Liver (tissue), 9 donors: ENCODE results near the gene TMEM86B. TPM values are rescaled to one million over a fixed set of nuclear protein-coding genes. Genes with fewer than 3 reads are reported as not detected.

Experiments
- DNase-seq: peaks from one replicate; pipeline ENCODE4 v3.0.0-alpha.2; 2017; ENCODE audit warnings: low spot score
- H3K27ac ChIP-seq, 2 donors: one replicate each; pipeline ENCODE4 v1.7.0; 2013; ENCODE audit warnings: inconsistent platforms in 2 of 2, low read length in 2 of 2, control low read depth in 1 of 2, low read depth in 1 of 2, mild to moderate bottlenecking in 1 of 2
- H3K27me3 ChIP-seq, 4 donors: one replicate each; pipeline versions ENCODE4 v1.6.1 to v1.7.0; 2013; ENCODE audit warnings: low read length in 3 of 4, inconsistent platforms in 1 of 4, mild to moderate bottlenecking in 1 of 4, moderate library complexity in 1 of 4; ENCODE audit not compliant: control insufficient read depth in 4 of 4, insufficient read depth in 4 of 4
- H3K36me3 ChIP-seq, 4 donors: one replicate each; pipeline versions ENCODE4 v1.6.1 to v1.7.0; 2013; ENCODE audit warnings: low read length in 3 of 4, mild to moderate bottlenecking in 3 of 4, low read depth in 1 of 4, moderate library complexity in 1 of 4; ENCODE audit not compliant: control insufficient read depth in 4 of 4, insufficient read depth in 3 of 4
- H3K4me1 ChIP-seq, 4 donors: one replicate each; pipeline versions ENCODE4 v1.6.1 to v1.7.0; 2013; ENCODE audit warnings: low read length in 3 of 4, mild to moderate bottlenecking in 3 of 4, moderate library complexity in 1 of 4; ENCODE audit not compliant: control insufficient read depth in 4 of 4, insufficient read depth in 4 of 4
- H3K4me3 ChIP-seq, 3 donors: one replicate each; pipeline versions ENCODE4 v1.6.1 to v1.7.0; 2013; ENCODE audit warnings: low read length in 3 of 3, control low read depth in 1 of 3, low read depth in 1 of 3, mild to moderate bottlenecking in 1 of 3
- H3K9ac ChIP-seq, 2 donors: one replicate each; pipeline ENCODE4 v1.7.0; 2013; ENCODE audit warnings: low read length in 2 of 2, mild to moderate bottlenecking in 2 of 2, moderate library complexity in 2 of 2, control low read depth in 1 of 2, low read depth in 1 of 2
- H3K9me3 ChIP-seq, 4 donors: one replicate each; pipeline versions ENCODE4 v1.6.1 to v1.7.0; 2013; ENCODE audit warnings: low read length in 3 of 4; ENCODE audit not compliant: control insufficient read depth in 4 of 4
- CTCF ChIP-seq: fragments of 150-350 bp; IDR thresholded peaks from 2 replicates; pipeline ENCODE4 v1.5.1; 2017; ENCODE audit warnings: improper control_type of control experiment, low read depth, low read length; ENCODE audit not compliant: missing input control
- EGR1 ChIP-seq, 2 donors: IDR thresholded peaks; 2 replicates each; pipeline ENCODE4 v1.6.1; 2016 to 2018; ENCODE audit warnings: antibody characterized with exemption in 2 of 2, low read depth in 2 of 2
- FOXA1 ChIP-seq: IDR thresholded peaks from 2 replicates; pipeline ENCODE4 v1.6.1; 2016; ENCODE audit warnings: antibody characterized with exemption
- FOXA2 ChIP-seq: IDR thresholded peaks from 2 replicates; pipeline ENCODE4 v1.6.1; 2016; ENCODE audit warnings: antibody characterized with exemption
- GABPA ChIP-seq, 2 donors: IDR thresholded peaks in 1 of 2; conservative IDR thresholded peaks in 1 of 2; 2 replicates each; pipeline ENCODE4 v1.6.1; 2016; ENCODE audit warnings: antibody characterized with exemption in 2 of 2, mild to moderate bottlenecking in 1 of 2, moderate library complexity in 1 of 2
- HNF4A ChIP-seq, 2 donors: conservative IDR thresholded peaks; 2 replicates each; pipeline ENCODE4 v1.6.1; 2016; ENCODE audit warnings: antibody characterized with exemption in 2 of 2, mild to moderate bottlenecking in 2 of 2
- HNF4G ChIP-seq: IDR thresholded peaks from 2 replicates; pipeline ENCODE4 v1.6.1; 2016; ENCODE audit warnings: antibody characterized with exemption
- JUND ChIP-seq, 2 donors: IDR thresholded peaks; 2 replicates each; pipeline ENCODE4 v1.6.1; 2016; ENCODE audit warnings: antibody characterized with exemption in 2 of 2
- NR2F2 ChIP-seq: IDR thresholded peaks from 2 replicates; pipeline ENCODE4 v1.6.1; 2016; ENCODE audit warnings: antibody characterized with exemption
- RAD21 ChIP-seq, 2 donors: IDR thresholded peaks; 2 replicates each; pipeline ENCODE4 v1.6.1; 2016; ENCODE audit warnings: antibody characterized with exemption in 2 of 2, mild to moderate bottlenecking in 2 of 2
- RXRA ChIP-seq, 2 donors: IDR thresholded peaks; 2 replicates each; pipeline ENCODE4 v1.6.1; 2017 to 2018; ENCODE audit warnings: antibody characterized with exemption in 2 of 2, mild to moderate bottlenecking in 1 of 2
- SP1 ChIP-seq: IDR thresholded peaks from 2 replicates; pipeline ENCODE4 v1.6.1; 2018; ENCODE audit warnings: antibody characterized with exemption, mild to moderate bottlenecking
- TAF1 ChIP-seq: conservative IDR thresholded peaks from 2 replicates; pipeline ENCODE4 v1.6.1; 2016; ENCODE audit warnings: antibody characterized with exemption, mild to moderate bottlenecking
- YY1 ChIP-seq: IDR thresholded peaks from 2 replicates; pipeline ENCODE4 v1.6.1; 2016; ENCODE audit warnings: antibody characterized with exemption, mild to moderate bottlenecking
- WGBS: extraction: QIAGEN DNeasy Blood & Tissue Kit; methylation state at CpG from one replicate; pipeline ENCODE4 v1.1.7; 2013; 5-methylcytosine and 5-hydroxymethylcytosine counted together
- polyA plus RNA-seq, 2 donors: library from polyadenylated mRNA; stranded (reverse) in 1 of 2; unstranded in 1 of 2; fragments of 200-250 nt in 1 of 2; fragments of >200 nt in 1 of 2; fragmentation: Nextera tagmentation in 1 of 2; extraction: Ambion mirVana in 1 of 2; gene quantifications; one replicate each; pipeline versions ENCODE4 v1.2.1 to v1.2.3, GENCODE V29; 2013 to 2015
- total RNA-seq, 2 donors: library from RNA; depleted of rRNA; stranded (reverse); fragments of >200 nt; gene quantifications; one replicate each; pipeline ENCODE4 v1.2.3, GENCODE V29; 2014
- TF ChIP-seq, protein P1 (sequence below): IDR thresholded peaks from 2 replicates; pipeline ENCODE4 v1.6.1; 2016; ENCODE audit warnings: antibody characterized with exemption
- TF ChIP-seq, protein P2 (sequence below): IDR thresholded peaks from 2 replicates; pipeline ENCODE4 v1.6.1; 2016; ENCODE audit warnings: antibody characterized with exemption
- TF ChIP-seq, protein P3 (sequence below): IDR thresholded peaks from 2 replicates; pipeline ENCODE4 v1.6.1; 2016; ENCODE audit warnings: antibody characterized with exemption, mild to moderate bottlenecking
- TF ChIP-seq, protein P4 (sequence below): IDR thresholded peaks from 2 replicates; pipeline ENCODE4 v1.6.1; 2016; ENCODE audit warnings: antibody characterized with exemption
- donor health status: healthy.
- donor health status: healthy.
- donor health status: healthy.
- donor health status: healthy.
- donor health status: healthy.

Gene TMEM86B
- total and polyA plus RNA-seq, 4 donors = 4.8 to 20.1 (median 16.6) TPM

- no peaks in the 10 kb centered on the region for H3K9me3 ChIP-seq
- 93% methylated on average over 12 of the region's 12 CpGs for WGBS
- no peak for DNase-seq
These were observed 15.6 kb upstream of the TMEM86B start for GRCh38 chr19:55244004-55244680.

More at GRCh38 chr19:55244004-55244680, 15.6 kb upstream of the TMEM86B start:
- TF ChIP-seq NR2F2 (no peak), JUND (IDR thresholded peaks at IDR 0.05) (no peak), SP1 (no peak), FOXA2 (no peak), TAF1 (no peak), FOXA1 (no peak), HNF4A (conservative IDR thresholded peaks at IDR 0.05) (no peak), YY1 (no peak), CTCF (no peak), HNF4G (no peak), EGR1 (IDR thresholded peaks at IDR 0.05; ENCODE audit: low read depth in 2 of 2) (no peak), GABPA (IDR thresholded peaks at IDR 0.05 in 1 of 2, conservative IDR thresholded peaks at IDR 0.05 in 1 of 2) (no peak), RAD21 (IDR thresholded peaks at IDR 0.05) (no peak), RXRA (IDR thresholded peaks at IDR 0.05) (no peak)
- TF ChIP-seq, protein P1, sequence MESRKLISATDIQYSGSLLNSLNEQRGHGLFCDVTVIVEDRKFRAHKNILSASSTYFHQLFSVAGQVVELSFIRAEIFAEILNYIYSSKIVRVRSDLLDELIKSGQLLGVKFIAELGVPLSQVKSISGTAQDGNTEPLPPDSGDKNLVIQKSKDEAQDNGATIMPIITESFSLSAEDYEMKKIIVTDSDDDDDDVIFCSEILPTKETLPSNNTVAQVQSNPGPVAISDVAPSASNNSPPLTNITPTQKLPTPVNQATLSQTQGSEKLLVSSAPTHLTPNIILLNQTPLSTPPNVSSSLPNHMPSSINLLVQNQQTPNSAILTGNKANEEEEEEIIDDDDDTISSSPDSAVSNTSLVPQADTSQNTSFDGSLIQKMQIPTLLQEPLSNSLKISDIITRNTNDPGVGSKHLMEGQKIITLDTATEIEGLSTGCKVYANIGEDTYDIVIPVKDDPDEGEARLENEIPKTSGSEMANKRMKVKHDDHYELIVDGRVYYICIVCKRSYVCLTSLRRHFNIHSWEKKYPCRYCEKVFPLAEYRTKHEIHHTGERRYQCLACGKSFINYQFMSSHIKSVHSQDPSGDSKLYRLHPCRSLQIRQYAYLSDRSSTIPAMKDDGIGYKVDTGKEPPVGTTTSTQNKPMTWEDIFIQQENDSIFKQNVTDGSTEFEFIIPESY = no peak
- TF ChIP-seq, protein P2, sequence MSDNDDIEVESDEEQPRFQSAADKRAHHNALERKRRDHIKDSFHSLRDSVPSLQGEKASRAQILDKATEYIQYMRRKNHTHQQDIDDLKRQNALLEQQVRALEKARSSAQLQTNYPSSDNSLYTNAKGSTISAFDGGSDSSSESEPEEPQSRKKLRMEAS = no peak
- TF ChIP-seq, protein P3, sequence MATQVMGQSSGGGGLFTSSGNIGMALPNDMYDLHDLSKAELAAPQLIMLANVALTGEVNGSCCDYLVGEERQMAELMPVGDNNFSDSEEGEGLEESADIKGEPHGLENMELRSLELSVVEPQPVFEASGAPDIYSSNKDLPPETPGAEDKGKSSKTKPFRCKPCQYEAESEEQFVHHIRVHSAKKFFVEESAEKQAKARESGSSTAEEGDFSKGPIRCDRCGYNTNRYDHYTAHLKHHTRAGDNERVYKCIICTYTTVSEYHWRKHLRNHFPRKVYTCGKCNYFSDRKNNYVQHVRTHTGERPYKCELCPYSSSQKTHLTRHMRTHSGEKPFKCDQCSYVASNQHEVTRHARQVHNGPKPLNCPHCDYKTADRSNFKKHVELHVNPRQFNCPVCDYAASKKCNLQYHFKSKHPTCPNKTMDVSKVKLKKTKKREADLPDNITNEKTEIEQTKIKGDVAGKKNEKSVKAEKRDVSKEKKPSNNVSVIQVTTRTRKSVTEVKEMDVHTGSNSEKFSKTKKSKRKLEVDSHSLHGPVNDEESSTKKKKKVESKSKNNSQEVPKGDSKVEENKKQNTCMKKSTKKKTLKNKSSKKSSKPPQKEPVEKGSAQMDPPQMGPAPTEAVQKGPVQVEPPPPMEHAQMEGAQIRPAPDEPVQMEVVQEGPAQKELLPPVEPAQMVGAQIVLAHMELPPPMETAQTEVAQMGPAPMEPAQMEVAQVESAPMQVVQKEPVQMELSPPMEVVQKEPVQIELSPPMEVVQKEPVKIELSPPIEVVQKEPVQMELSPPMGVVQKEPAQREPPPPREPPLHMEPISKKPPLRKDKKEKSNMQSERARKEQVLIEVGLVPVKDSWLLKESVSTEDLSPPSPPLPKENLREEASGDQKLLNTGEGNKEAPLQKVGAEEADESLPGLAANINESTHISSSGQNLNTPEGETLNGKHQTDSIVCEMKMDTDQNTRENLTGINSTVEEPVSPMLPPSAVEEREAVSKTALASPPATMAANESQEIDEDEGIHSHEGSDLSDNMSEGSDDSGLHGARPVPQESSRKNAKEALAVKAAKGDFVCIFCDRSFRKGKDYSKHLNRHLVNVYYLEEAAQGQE = no peak
- TF ChIP-seq, protein P4, sequence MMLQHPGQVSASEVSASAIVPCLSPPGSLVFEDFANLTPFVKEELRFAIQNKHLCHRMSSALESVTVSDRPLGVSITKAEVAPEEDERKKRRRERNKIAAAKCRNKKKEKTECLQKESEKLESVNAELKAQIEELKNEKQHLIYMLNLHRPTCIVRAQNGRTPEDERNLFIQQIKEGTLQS = no peak
- no peak overlapping the region for H3K27ac ChIP-seq
- peaks cover 32 to 71% (median 38%) of the 10 kb centered on the region in 4 donors for H3K36me3 ChIP-seq
- H3K4me3 ChIP-seq = no peak overlapping the region
- no peaks in the 10 kb centered on the region for H3K27me3 ChIP-seq
- H3K4me1 ChIP-seq = no peaks in the 10 kb centered on the region
- H3K9ac ChIP-seq = no peak overlapping the region
